HCT116 (cell line): ENCODE results near the gene CA10. TPM values are rescaled to one million over a fixed set of nuclear protein-coding genes. Genes with fewer than 3 reads are reported as not detected.

ENCODE experiments used
- ATAC-seq: fragments of 200-7000 bp; cut with Tn5 transposase; 2 replicates; pipeline ENCODE4 v1.9.1; 2020; ENCODE audit warnings: mild to moderate bottlenecking, moderate library complexity
- BruUV-seq: library from RNA; stranded (reverse); fragments of 400-500 nt; replicated peaks from 2 replicates; lab custom pipeline; 2021; lab: Mats Ljungman, UMichigan
- CTCF ChIA-PET: fragments of 300-600 bp; sonication (Branson Sonifier 250); formaldehyde crosslinking; loops from one replicate; lab custom pipeline; 2021; ENCODE audit warnings: antibody characterized with exemption; lab: Charles Lee
- POLR2A ChIA-PET: fragments of 300-600, 350-600 bp; sonication (Branson Sonifier 250); formaldehyde crosslinking; loops from one replicate; lab custom pipeline; 2021; ENCODE audit warnings: antibody characterized with exemption; lab: Charles Lee
- RAD21 ChIA-PET, 2 experiments: fragments of 300-600 bp; sonication (Branson Sonifier 250); formaldehyde crosslinking; loops; one replicate each; lab custom pipeline; 2023; ENCODE audit warnings: low total read pairs in 2 of 2; ENCODE audit not compliant: uncharacterized antibody in 2 of 2, unreplicated experiment in 2 of 2, low non-redundant PET in 1 of 2; lab: Charles Lee
- DNase-seq: peaks from one replicate; pipeline ENCODE4 v3.0.0-alpha.2; 2010; ENCODE audit warnings: low read depth, low spot score
- H2AFZ ChIP-seq: fragments of 200-600 bp; shearing (Covaris generic), sonication (generic); 2 replicates; pipeline ENCODE4 v1.6.1; 2017; ENCODE audit warnings: low read depth, mixed run types, mixed read lengths, antibody characterized with exemption, low read length; ENCODE audit not compliant: poor library complexity, severe bottlenecking
- H3K27ac ChIP-seq: 2 replicates; pipeline ENCODE4 v1.5.1; 2012; ENCODE audit warnings: low read depth, low read length
- H3K27me3 ChIP-seq: fragments of 200-600 bp; sonication (generic); 2 replicates; pipeline ENCODE4 v1.6.1; 2016; ENCODE audit warnings: mixed run types, low read length, mixed read lengths; ENCODE audit not compliant: insufficient read depth
- H3K36me3 ChIP-seq, 2 experiments: fragments of 200-500 bp in 1 of 2; fragments of 200-600 bp in 1 of 2; sonication (Bioruptor generic) in 1 of 2; sonication (generic) in 1 of 2; 2 replicates each; pipeline versions ENCODE4 v1.5.1 to v1.6.1; 2014 to 2016; ENCODE audit warnings: low read length in 2 of 2, inconsistent platforms in 1 of 2, mixed read lengths in 1 of 2, mixed run types in 1 of 2; ENCODE audit not compliant: insufficient read depth in 2 of 2, control insufficient read depth in 1 of 2
- H3K4me1 ChIP-seq, 2 experiments: fragments of 200-600 bp in 1 of 2; sonication (generic) in 1 of 2; 2 replicates each; pipeline versions ENCODE4 v1.5.1 to v1.6.1; 2012 to 2017; ENCODE audit warnings: low read length in 2 of 2, inconsistent platforms in 1 of 2, mild to moderate bottlenecking in 1 of 2, mixed read lengths in 1 of 2, mixed run types in 1 of 2, moderate library complexity in 1 of 2; ENCODE audit not compliant: insufficient read depth in 2 of 2, control insufficient read depth in 1 of 2
- H3K4me2 ChIP-seq: fragments of 200-600 bp; sonication (generic); 2 replicates; pipeline ENCODE4 v1.6.1; 2017; ENCODE audit warnings: mixed run types, low read length, mixed read lengths
- H3K4me3 ChIP-seq, 2 experiments: fragments of 200-600 bp in 1 of 2; sonication (generic) in 1 of 2; replicated peaks in 1 of 2; 2 replicates each; pipeline ENCODE4 v1.5.1; 2011 to 2016; ENCODE audit warnings: low read length in 2 of 2, control low read depth in 1 of 2, low read depth in 1 of 2, mild to moderate bottlenecking in 1 of 2, mixed read lengths in 1 of 2, mixed run types in 1 of 2
- H3K79me2 ChIP-seq: fragments of 200-600 bp; sonication (generic); 2 replicates; pipeline ENCODE4 v1.6.1; 2017; ENCODE audit warnings: mild to moderate bottlenecking, mixed run types, low read length, moderate library complexity, mixed read lengths; ENCODE audit not compliant: insufficient read depth
- H3K9ac ChIP-seq: fragments of 200-600 bp; sonication (generic); 2 replicates; pipeline ENCODE4 v1.6.1; 2016; ENCODE audit warnings: low read length, mixed read lengths
- H3K9me2 ChIP-seq: fragments of 200-600 bp; sonication (generic), shearing (Covaris generic); 2 replicates; pipeline ENCODE4 v1.6.1; 2017; ENCODE audit warnings: mixed run types, mild to moderate bottlenecking, moderate library complexity; ENCODE audit not compliant: insufficient read depth
- H3K9me3 ChIP-seq, 2 experiments: fragments of 200-500 bp in 1 of 2; fragments of 200-600 bp in 1 of 2; sonication (Bioruptor generic) in 1 of 2; sonication (generic) in 1 of 2; 2 replicates each; pipeline ENCODE4 v1.6.1; 2014 to 2017; ENCODE audit warnings: low read length in 2 of 2, mixed read lengths in 2 of 2, inconsistent platforms in 1 of 2, low read depth in 1 of 2, mild to moderate bottlenecking in 1 of 2, mixed run types in 1 of 2, moderate library complexity in 1 of 2; ENCODE audit not compliant: control insufficient read depth in 1 of 2, insufficient read depth in 1 of 2
- H4K20me1 ChIP-seq: fragments of 200-600 bp; sonication (generic), shearing (Covaris generic); 2 replicates; pipeline ENCODE4 v1.6.1; 2017; ENCODE audit warnings: mixed run types, mild to moderate bottlenecking, moderate library complexity; ENCODE audit not compliant: insufficient read depth
- POLR2AphosphoS5 ChIP-seq: IDR thresholded peaks from 2 replicates; pipeline ENCODE4 v1.6.1; 2011; ENCODE audit warnings: mild to moderate bottlenecking, low read depth, low read length, moderate library complexity
- YY1 ChIP-seq: IDR thresholded peaks from 2 replicates; pipeline ENCODE4 v1.6.1; 2011; ENCODE audit warnings: low read length, low read depth, moderate library complexity, mild to moderate bottlenecking; ENCODE audit not compliant: insufficient replicate concordance; ENCODE audit errors: extremely low read depth
- ZFX ChIP-seq: fragments of 450-650 bp; IDR thresholded peaks from 2 replicates; pipeline ENCODE4 v1.6.1; 2017
- intact Hi-C: fragments of 100-400 bp; cut with micrococcal nuclease; formaldehyde crosslinking; loops from 2 replicates; pipeline ENCODE4 v1.10.0; 2022
- total RNA-seq: library from RNA; stranded (reverse); gene quantifications from one replicate; pipeline ENCODE4 v1.2.1, GENCODE V29; 2021; ENCODE audit not compliant: unreplicated experiment
- TF ChIP-seq, protein P1 (sequence below), 3 experiments: fragments of 200-600 bp in 1 of 3; sonication (generic) in 1 of 3; IDR thresholded peaks in 2 of 3; conservative IDR thresholded peaks in 1 of 3; 2 replicates each; pipeline ENCODE4 v1.5.1; 2012 to 2017; ENCODE audit warnings: low read depth in 2 of 3, low read length in 2 of 3, antibody characterized with exemption in 1 of 3, borderline replicate concordance in 1 of 3, control low read depth in 1 of 3, mild to moderate bottlenecking in 1 of 3, mixed read lengths in 1 of 3, mixed run types in 1 of 3, moderate library complexity in 1 of 3; ENCODE audit not compliant: insufficient read depth in 1 of 3

CA10 gene
- total RNA-seq, 1 experiment from 2014 or later, result not detected

DNA sequence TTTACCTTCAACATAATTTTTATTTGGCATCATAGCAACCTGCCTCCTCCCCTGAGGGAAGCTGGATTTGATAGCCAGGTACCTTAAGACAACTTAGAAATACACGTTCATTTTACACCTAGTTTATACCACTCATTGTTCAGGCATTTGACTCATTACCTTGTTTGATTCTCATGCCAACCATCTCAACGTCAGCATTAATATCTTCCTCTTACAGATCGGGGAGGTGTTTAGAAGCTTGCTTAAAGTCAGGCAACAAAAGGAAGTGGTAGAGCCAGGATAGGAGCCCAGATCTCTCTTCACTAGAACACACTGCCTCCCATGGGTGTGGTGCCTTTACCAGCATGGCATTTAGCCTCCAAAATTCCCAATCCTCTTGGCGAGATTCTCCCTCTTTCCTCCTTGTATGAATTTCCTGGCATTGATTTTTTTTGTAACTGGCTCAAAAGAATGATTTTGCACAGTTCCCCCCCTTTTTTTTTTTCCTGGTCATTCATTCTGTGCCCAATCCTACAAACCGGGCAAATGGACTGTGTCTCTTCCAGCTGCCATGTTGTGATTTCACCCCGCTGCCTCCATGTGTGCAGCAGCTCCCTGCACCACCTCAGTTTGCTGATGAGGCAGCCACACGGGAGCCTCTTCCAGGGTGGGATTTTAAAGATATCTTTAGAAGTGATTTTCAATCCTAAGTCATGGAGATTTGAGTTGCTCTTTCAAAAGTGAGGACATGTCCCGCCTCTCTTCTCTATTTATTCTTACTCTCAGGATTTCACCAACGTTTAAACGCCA, 514.6 kb downstream of the CA10 start:
- H3K9me2 ChIP-seq, result no peaks in the 10 kb centered on the region
- TF ChIP-seq ZFX (no peak), YY1 (no peak)
- no peaks in the 10 kb centered on the region for H3K4me1 ChIP-seq
- no peak overlapping the region for H3K4me2 ChIP-seq
- H3K27ac ChIP-seq, result no peak overlapping the region
- H3K79me2 ChIP-seq, result no peaks in the 10 kb centered on the region
- H4K20me1 ChIP-seq, result no peaks in the 10 kb centered on the region
- no peaks in the 10 kb centered on the region for H3K36me3 ChIP-seq
- intact Hi-C loops, result no loop called here
- H3K9me3 ChIP-seq, result no peaks in the 10 kb centered on the region
- no peak overlapping the region for H2AFZ ChIP-seq
- ChIA-PET POLR2A (no interaction called here), RAD21 (no interaction called here), CTCF (no interaction called here)
- ATAC-seq (no peak), DNase-seq (no peak)
- peaks cover 62% of the 10 kb centered on the region for H3K27me3 ChIP-seq
- no peak overlapping the region for H3K4me3 ChIP-seq
- H3K9ac ChIP-seq, result no peak overlapping the region
- BruUV-seq, result no TSS peak

DNA sequence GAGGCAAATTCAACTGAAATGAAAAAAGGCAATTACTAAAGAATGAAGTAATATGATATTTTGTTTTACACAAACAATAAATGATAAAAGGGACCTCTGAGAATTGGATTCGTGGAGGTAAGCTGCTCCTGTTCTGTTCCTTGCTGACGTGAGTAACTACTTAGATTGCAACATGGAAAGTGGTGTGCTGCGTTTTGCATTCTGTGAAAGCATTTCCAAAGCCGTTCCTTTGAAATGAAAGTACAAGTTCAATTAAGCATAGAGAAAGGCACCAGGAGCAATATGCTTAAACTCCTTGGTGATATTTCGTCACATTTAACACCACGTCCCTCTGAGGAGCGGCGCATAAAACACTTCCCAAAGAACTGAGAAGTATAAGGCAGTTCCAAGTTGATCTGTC, 516.5 kb downstream of the CA10 start:
- peaks cover 47% of the 10 kb centered on the region for H3K27me3 ChIP-seq
- H3K4me1 ChIP-seq, result no peaks in the 10 kb centered on the region
- no peak for TF ChIP-seq POLR2AphosphoS5
- TF ChIP-seq, protein P1, sequence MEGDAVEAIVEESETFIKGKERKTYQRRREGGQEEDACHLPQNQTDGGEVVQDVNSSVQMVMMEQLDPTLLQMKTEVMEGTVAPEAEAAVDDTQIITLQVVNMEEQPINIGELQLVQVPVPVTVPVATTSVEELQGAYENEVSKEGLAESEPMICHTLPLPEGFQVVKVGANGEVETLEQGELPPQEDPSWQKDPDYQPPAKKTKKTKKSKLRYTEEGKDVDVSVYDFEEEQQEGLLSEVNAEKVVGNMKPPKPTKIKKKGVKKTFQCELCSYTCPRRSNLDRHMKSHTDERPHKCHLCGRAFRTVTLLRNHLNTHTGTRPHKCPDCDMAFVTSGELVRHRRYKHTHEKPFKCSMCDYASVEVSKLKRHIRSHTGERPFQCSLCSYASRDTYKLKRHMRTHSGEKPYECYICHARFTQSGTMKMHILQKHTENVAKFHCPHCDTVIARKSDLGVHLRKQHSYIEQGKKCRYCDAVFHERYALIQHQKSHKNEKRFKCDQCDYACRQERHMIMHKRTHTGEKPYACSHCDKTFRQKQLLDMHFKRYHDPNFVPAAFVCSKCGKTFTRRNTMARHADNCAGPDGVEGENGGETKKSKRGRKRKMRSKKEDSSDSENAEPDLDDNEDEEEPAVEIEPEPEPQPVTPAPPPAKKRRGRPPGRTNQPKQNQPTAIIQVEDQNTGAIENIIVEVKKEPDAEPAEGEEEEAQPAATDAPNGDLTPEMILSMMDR (IDR thresholded peaks at IDR 0.05 in 2 of 3, conservative IDR thresholded peaks at IDR 0.05 in 1 of 3; ENCODE audit: borderline replicate concordance in 1 of 3, insufficient read depth in 1 of 3, low read depth in 2 of 3, low read length in 2 of 3), result no peak
- H3K27ac ChIP-seq, result no peak overlapping the region
- ChIA-PET POLR2A (no interaction called here), CTCF (interaction anchor here (1.2 to 3.9 kb wide), 3 partner anchors 180 to 270 kb away, joined by 3 to 15 read pairs (median 4); no protein-coding TSS in a partner anchor), RAD21 (no interaction called here)
- BruUV-seq, result no TSS peak
- ATAC-seq, result no peak
- DNase-seq, result no peak
- H4K20me1 ChIP-seq, result no peaks in the 10 kb centered on the region
- H3K4me3 ChIP-seq, result no peak overlapping the region
- no peaks in the 10 kb centered on the region for H3K9me3 ChIP-seq
- no peak overlapping the region for H3K4me2 ChIP-seq
- intact Hi-C loops, result no loop called here
- H3K36me3 ChIP-seq, result no peaks in the 10 kb centered on the region
- H3K9me2 ChIP-seq, result no peaks in the 10 kb centered on the region
- no peak overlapping the region for H3K9ac ChIP-seq
- no peak overlapping the region for H2AFZ ChIP-seq
- no peaks in the 10 kb centered on the region for H3K79me2 ChIP-seq
